GM23248 (cell line): ENCODE data around the gene ZFHX2. TPM values are rescaled to one million over a fixed set of nuclear protein-coding genes. Genes with fewer than 3 reads are reported as not detected.
A peak's percentile ranks its signal among the peaks of the same experiment; 100 is the strongest.
"Not testable (repeated sequence)": the region's sequence is repeated elsewhere in the genome, so short reads cannot be mapped to it uniquely, and the experiment has no call there.

Experiments used
- DNase-seq: peaks from one replicate; pipeline ENCODE4 v3.0.0-alpha.2; 2015
- H2AFZ ChIP-seq: fragments of 200-600 bp; sonication (generic); 2 replicates; pipeline ENCODE4 v1.6.1; 2016; ENCODE audit warnings: antibody characterized with exemption
- H3F3A ChIP-seq: fragments of 200-600 bp; sonication (generic); 2 replicates; pipeline ENCODE4 v1.6.1; 2016; ENCODE audit warnings: mild to moderate bottlenecking, antibody characterized with exemption, mixed run types; ENCODE audit not compliant: insufficient read depth
- H3K27ac ChIP-seq: fragments of 200-600 bp; sonication (generic); 2 replicates; pipeline ENCODE4 v1.5.1; 2016; ENCODE audit warnings: mild to moderate bottlenecking
- H3K27me3 ChIP-seq: fragments of 200-600 bp; sonication (generic); replicated peaks from 2 replicates; pipeline ENCODE4 v1.6.1; 2016; ENCODE audit warnings: mild to moderate bottlenecking; ENCODE audit not compliant: insufficient read depth
- H3K36me3 ChIP-seq: fragments of 200-600 bp; sonication (generic); 2 replicates; pipeline ENCODE4 v1.6.1; 2016; ENCODE audit warnings: low read depth, mild to moderate bottlenecking
- H3K4me1 ChIP-seq: fragments of 200-600 bp; sonication (generic); 2 replicates; pipeline ENCODE4 v1.6.1; 2016; ENCODE audit warnings: mild to moderate bottlenecking; ENCODE audit not compliant: insufficient read depth
- H3K4me2 ChIP-seq: fragments of 200-600 bp; sonication (generic); one replicate; pipeline ENCODE4 v1.6.1; 2016; ENCODE audit warnings: mild to moderate bottlenecking; ENCODE audit not compliant: unreplicated experiment
- H3K4me3 ChIP-seq: fragments of 200-600 bp; sonication (generic); 2 replicates; pipeline ENCODE4 v1.5.1; 2016; ENCODE audit warnings: mild to moderate bottlenecking
- H3K79me2 ChIP-seq: fragments of 200-600 bp; sonication (generic); 2 replicates; pipeline ENCODE4 v1.6.1; 2016; ENCODE audit warnings: mild to moderate bottlenecking; ENCODE audit not compliant: insufficient read depth
- H3K9ac ChIP-seq: fragments of 200-600 bp; sonication (generic); 2 replicates; pipeline ENCODE4 v1.6.1; 2016; ENCODE audit warnings: mild to moderate bottlenecking
- H3K9me2 ChIP-seq: fragments of 200-600 bp; sonication (generic); 2 replicates; pipeline ENCODE4 v1.6.1; 2016; ENCODE audit warnings: mixed run types, mild to moderate bottlenecking, moderate library complexity; ENCODE audit not compliant: insufficient read depth
- H3K9me3 ChIP-seq: fragments of 200-600 bp; sonication (generic); one replicate; pipeline ENCODE4 v1.6.1; 2017; ENCODE audit warnings: low read depth
- H4K20me1 ChIP-seq: fragments of 200-600 bp; sonication (generic); 2 replicates; pipeline ENCODE4 v1.6.0; 2016; ENCODE audit not compliant: insufficient read depth
- EZH2 ChIP-seq: fragments of 200-600 bp; sonication (generic); IDR thresholded peaks from 2 replicates; pipeline ENCODE4 v1.6.1; 2018; ENCODE audit warnings: antibody characterized with exemption, mild to moderate bottlenecking; ENCODE audit not compliant: insufficient read depth, poor library complexity, severe bottlenecking
- EZH2phosphoT487 ChIP-seq: fragments of 200-600 bp; sonication (generic); IDR thresholded peaks from 2 replicates; pipeline ENCODE4 v1.6.1; 2018; ENCODE audit warnings: antibody characterized with exemption, moderate library complexity, mild to moderate bottlenecking, low read depth; ENCODE audit not compliant: insufficient read depth
- WGBS, 2 experiments: methylation state at CpG; one replicate each; pipeline ENCODE4 v1.1.6; 2015 to 2017; ENCODE audit warnings: low lambda C conversion rate in 2 of 2, low coverage in 1 of 2; ENCODE audit errors: missing lambda C conversion rate in 2 of 2; 5-methylcytosine and 5-hydroxymethylcytosine counted together
- in situ Hi-C: fragments of 300-500 bp; cut with MboI; formaldehyde crosslinking; loops from 2 replicates; pipeline ENCODE4 v1.15.0; 2020
- polyA plus RNA-seq: library from polyadenylated mRNA; unstranded; fragments of >200 nt; fragmentation: Nextera tagmentation; extraction: Ambion mirVana; gene quantifications from 2 replicates; pipeline ENCODE4 v1.2.1, GENCODE V29; 2016
- total RNA-seq: library from RNA; depleted of rRNA; stranded (reverse); fragments of >200 nt; shearing (Covaris generic); gene quantifications from 2 replicates; pipeline ENCODE4 v1.2.3, GENCODE V29; 2014

ZFHX2 gene
- total and polyA plus RNA-seq, 2 experiments from 2014 or later = under 0.01 to 0.49 TPM

DNA sequence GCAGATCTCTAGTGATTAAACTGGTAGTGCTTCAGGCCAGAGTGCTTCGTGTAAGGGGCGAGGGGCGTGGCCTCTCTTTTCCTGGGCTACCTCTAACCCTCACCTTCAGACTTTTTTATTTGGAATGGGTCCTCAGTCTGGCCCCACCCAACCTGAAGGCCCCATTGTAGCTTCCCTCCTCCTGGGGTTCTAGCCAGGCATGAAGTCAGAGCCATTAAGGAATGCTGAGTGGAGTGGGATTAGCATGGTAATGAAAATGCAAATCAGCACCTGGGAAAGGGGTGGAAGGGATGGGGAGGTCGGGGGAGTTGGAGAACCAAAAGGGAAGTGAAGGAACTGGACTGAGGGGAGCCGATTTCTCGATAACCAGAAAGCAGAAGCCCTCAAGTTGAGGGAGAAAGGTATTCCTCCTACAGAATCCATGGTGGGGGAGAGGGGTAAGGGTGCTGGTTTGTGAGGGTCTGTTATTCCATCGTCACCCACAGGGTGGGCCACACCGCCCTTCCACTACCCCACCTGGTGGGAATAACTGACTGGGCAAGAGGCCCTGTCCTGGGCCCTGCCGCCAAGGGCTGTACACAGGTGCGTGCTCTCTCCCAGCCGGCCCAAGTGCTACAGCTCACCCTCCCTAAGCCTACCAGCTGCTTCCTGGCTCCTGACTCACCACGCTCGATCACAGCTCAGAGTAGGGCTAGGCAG is 14.1 kb downstream of the ZFHX2 start:
- Histone ChIP-seq H2AFZ (no peak overlapping the region), H3K4me3 (no peak overlapping the region), H3K9me2 (no peaks in the 10 kb centered on the region), H3K27ac (no peak overlapping the region), H3K4me2 (no peak overlapping the region), H4K20me1 (no peaks in the 10 kb centered on the region), H3F3A (no peaks in the 10 kb centered on the region), H3K9me3 (no peaks in the 10 kb centered on the region), H3K36me3 (no peaks in the 10 kb centered on the region), H3K4me1 (no peaks in the 10 kb centered on the region), H3K79me2 (no peaks in the 10 kb centered on the region), H3K9ac (no peak overlapping the region), H3K27me3 (no peaks in the 10 kb centered on the region)
- peak; percentile 33 for DNase-seq
- 56% methylated on average over 10 to 13 of the region's 13 CpGs for WGBS, 2 experiments
- TF ChIP-seq EZH2phosphoT487 = no peak
- TF ChIP-seq EZH2 = no peak
- in situ Hi-C loops = no loop called here

- H3F3A ChIP-seq, H2AFZ ChIP-seq, H3K4me2 ChIP-seq, H3K4me3 ChIP-seq, in situ Hi-C loops, H3K36me3 ChIP-seq, H3K79me2 ChIP-seq, H3K9me2 ChIP-seq, H3K4me1 ChIP-seq, H3K27me3 ChIP-seq, H3K9ac ChIP-seq, DNase-seq, H3K9me3 ChIP-seq, H3K27ac ChIP-seq, H4K20me1 ChIP-seq: not testable (repeated sequence)
- WGBS, 2 experiments = 89 to 91% methylated on average over 6 of the region's 6 CpGs
These were observed 14.7 kb downstream of the ZFHX2 start for GRCh38 chr14:23536906-23537305.

- Histone ChIP-seq H3K9me2 (no peaks in the 10 kb centered on the region), H3K79me2 (no peaks in the 10 kb centered on the region), H3K4me3 (no peak overlapping the region), H3K4me1 (no peaks in the 10 kb centered on the region), H3K27ac (no peak overlapping the region), H3K36me3 (no peaks in the 10 kb centered on the region), H3K4me2 (no peak overlapping the region), H3F3A (no peaks in the 10 kb centered on the region), H3K27me3 (no peaks in the 10 kb centered on the region), H3K9me3 (no peaks in the 10 kb centered on the region), H4K20me1 (no peaks in the 10 kb centered on the region), H2AFZ (no peak overlapping the region), H3K9ac (no peak overlapping the region)
- in situ Hi-C loops = no loop called here
- no peak for DNase-seq
- 87 to 97% methylated on average over 2 of the region's 2 CpGs for WGBS, 2 experiments
- TF ChIP-seq EZH2 (no peak), EZH2phosphoT487 (no peak)
These were observed 15.1 kb downstream of the ZFHX2 start for GRCh38 chr14:23536494-23536893.

GRCh38 chr14:23535943-23536342 is 15.6 kb downstream of the ZFHX2 start:
- in situ Hi-C loops = no loop called here
- DNase-seq = no peak
- no peaks in the 10 kb centered on the region for H3K9me3 ChIP-seq
- H3K9ac ChIP-seq = no peak overlapping the region
- no peaks in the 10 kb centered on the region for H4K20me1 ChIP-seq
- no peaks in the 10 kb centered on the region for H3K4me1 ChIP-seq
- no peaks in the 10 kb centered on the region for H3K9me2 ChIP-seq
- no peaks in the 10 kb centered on the region for H3K36me3 ChIP-seq
- no peaks in the 10 kb centered on the region for H3K79me2 ChIP-seq
- TF ChIP-seq EZH2 = no peak
- TF ChIP-seq EZH2phosphoT487 = no peak
- H3K27me3 ChIP-seq = no peaks in the 10 kb centered on the region
- H3K4me3 ChIP-seq = no peak overlapping the region
- H3K4me2 ChIP-seq = no peak overlapping the region
- no peak overlapping the region for H2AFZ ChIP-seq
- no peaks in the 10 kb centered on the region for H3F3A ChIP-seq
- WGBS, 2 experiments = 78 to 81% methylated on average over 4 of the region's 4 CpGs
- H3K27ac ChIP-seq = no peak overlapping the region
